Measurements from ENCODE around the gene DNAJC25.

The DNAJC25 gene

GRCh38 chr9:111645806-111646205 is 14.7 kb downstream of the DNAJC25 start:
- Histone ChIP-seq H3K4me2 (ENCODE audit: insufficient read depth, low read length) (no peak overlapping the region), H3K79me2 (ENCODE audit: insufficient read depth, low read length) (no peaks in the 10 kb centered on the region), H3K9ac (ENCODE audit: low read depth, low read length) (no peak overlapping the region), H3K27me3 (ENCODE audit: insufficient read depth, low read length, poor library complexity) (no peaks in the 10 kb centered on the region), H3K27ac (ENCODE audit: low read length) (no peak overlapping the region), H3K4me1 (ENCODE audit: insufficient read depth, low read length) (no peaks in the 10 kb centered on the region), H3K9me3 (ENCODE audit: insufficient read depth, low read length, severe bottlenecking) (no peaks in the 10 kb centered on the region), H3K4me3 (ENCODE audit: low read depth in 1 of 2, low read length in 2 of 2) (no peak overlapping the region), H2AFZ (ENCODE audit: low read depth, low read length) (no peak overlapping the region), H4K20me1 (ENCODE audit: insufficient read depth, low read length) (no peaks in the 10 kb centered on the region), H3K36me3 (ENCODE audit: insufficient read depth, low read length) (peaks cover 33% of the 10 kb centered on the region)
- DNase-seq: no peak
- ATAC-seq (ENCODE audit: insufficient read depth, low read depth): no peak
- no peak for TF ChIP-seq EZH2 (IDR thresholded peaks at IDR 0.05; ENCODE audit: borderline replicate concordance, low read depth, low read length, severe bottlenecking)
- TF ChIP-seq, protein P1, sequence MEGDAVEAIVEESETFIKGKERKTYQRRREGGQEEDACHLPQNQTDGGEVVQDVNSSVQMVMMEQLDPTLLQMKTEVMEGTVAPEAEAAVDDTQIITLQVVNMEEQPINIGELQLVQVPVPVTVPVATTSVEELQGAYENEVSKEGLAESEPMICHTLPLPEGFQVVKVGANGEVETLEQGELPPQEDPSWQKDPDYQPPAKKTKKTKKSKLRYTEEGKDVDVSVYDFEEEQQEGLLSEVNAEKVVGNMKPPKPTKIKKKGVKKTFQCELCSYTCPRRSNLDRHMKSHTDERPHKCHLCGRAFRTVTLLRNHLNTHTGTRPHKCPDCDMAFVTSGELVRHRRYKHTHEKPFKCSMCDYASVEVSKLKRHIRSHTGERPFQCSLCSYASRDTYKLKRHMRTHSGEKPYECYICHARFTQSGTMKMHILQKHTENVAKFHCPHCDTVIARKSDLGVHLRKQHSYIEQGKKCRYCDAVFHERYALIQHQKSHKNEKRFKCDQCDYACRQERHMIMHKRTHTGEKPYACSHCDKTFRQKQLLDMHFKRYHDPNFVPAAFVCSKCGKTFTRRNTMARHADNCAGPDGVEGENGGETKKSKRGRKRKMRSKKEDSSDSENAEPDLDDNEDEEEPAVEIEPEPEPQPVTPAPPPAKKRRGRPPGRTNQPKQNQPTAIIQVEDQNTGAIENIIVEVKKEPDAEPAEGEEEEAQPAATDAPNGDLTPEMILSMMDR (IDR thresholded peaks at IDR 0.05; ENCODE audit: borderline replicate concordance, extremely low read depth, low read length, poor library complexity, severe bottlenecking): no peak

DNA sequence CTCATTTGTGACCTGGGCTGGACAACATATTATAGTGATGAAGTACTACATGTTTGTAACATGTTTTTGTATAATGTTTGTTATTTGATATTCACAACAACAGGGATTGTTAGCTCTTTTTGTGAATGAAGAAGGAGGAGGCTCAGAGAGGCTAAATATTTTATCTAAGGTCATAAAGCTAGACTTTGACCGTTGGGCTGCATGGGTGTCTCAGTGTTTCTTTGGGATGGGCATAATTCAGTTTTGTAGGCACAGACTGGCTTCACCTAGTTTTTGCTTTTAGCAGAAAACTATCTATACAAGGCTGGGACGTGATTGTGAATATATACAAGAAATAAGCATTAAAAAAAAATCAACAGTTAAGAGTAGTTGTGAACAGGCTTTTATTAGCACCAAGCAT is 15.3 kb downstream of the DNAJC25 start:
- DNase-seq (no peak), ATAC-seq (ENCODE audit: insufficient read depth, low read depth) (no peak)
- no peaks in the 10 kb centered on the region for H3K27me3 ChIP-seq (ENCODE audit: insufficient read depth, low read length, poor library complexity)
- H3K27ac ChIP-seq (ENCODE audit: low read length): no peak overlapping the region
- no peak overlapping the region for H3K4me3 ChIP-seq (ENCODE audit: low read depth in 1 of 2, low read length in 2 of 2)
- H3K9ac ChIP-seq (ENCODE audit: low read depth, low read length): no peak overlapping the region
- peaks cover 33% of the 10 kb centered on the region for H3K36me3 ChIP-seq (ENCODE audit: insufficient read depth, low read length)
- H3K4me2 ChIP-seq (ENCODE audit: insufficient read depth, low read length): no peak overlapping the region
- no peaks in the 10 kb centered on the region for H3K79me2 ChIP-seq (ENCODE audit: insufficient read depth, low read length)
- TF ChIP-seq, protein P1 (IDR thresholded peaks at IDR 0.05; ENCODE audit: borderline replicate concordance, extremely low read depth, low read length, poor library complexity, severe bottlenecking): no peak
- no peak for TF ChIP-seq EZH2 (IDR thresholded peaks at IDR 0.05; ENCODE audit: borderline replicate concordance, low read depth, low read length, severe bottlenecking)
- no peaks in the 10 kb centered on the region for H3K4me1 ChIP-seq (ENCODE audit: insufficient read depth, low read length)
- H2AFZ ChIP-seq (ENCODE audit: low read depth, low read length): no peak overlapping the region
- H4K20me1 ChIP-seq (ENCODE audit: insufficient read depth, low read length): no peaks in the 10 kb centered on the region
- H3K9me3 ChIP-seq (ENCODE audit: insufficient read depth, low read length, severe bottlenecking): no peaks in the 10 kb centered on the region

- H3K27ac ChIP-seq (ENCODE audit: low read length): no peak overlapping the region
- H3K9me3 ChIP-seq (ENCODE audit: insufficient read depth, low read length, severe bottlenecking): no peaks in the 10 kb centered on the region
- ATAC-seq (ENCODE audit: insufficient read depth, low read depth): no peak
- no peaks in the 10 kb centered on the region for H4K20me1 ChIP-seq (ENCODE audit: insufficient read depth, low read length)
- H3K36me3 ChIP-seq (ENCODE audit: insufficient read depth, low read length): peaks cover 30% of the 10 kb centered on the region
- DNase-seq: no peak
- no peaks in the 10 kb centered on the region for H3K79me2 ChIP-seq (ENCODE audit: insufficient read depth, low read length)
- H3K4me2 ChIP-seq (ENCODE audit: insufficient read depth, low read length): no peak overlapping the region
- H2AFZ ChIP-seq (ENCODE audit: low read depth, low read length): no peak overlapping the region
- TF ChIP-seq, protein P1 (IDR thresholded peaks at IDR 0.05; ENCODE audit: borderline replicate concordance, extremely low read depth, low read length, poor library complexity, severe bottlenecking): no peak
- TF ChIP-seq EZH2 (IDR thresholded peaks at IDR 0.05; ENCODE audit: borderline replicate concordance, low read depth, low read length, severe bottlenecking): no peak
- H3K9ac ChIP-seq (ENCODE audit: low read depth, low read length): no peak overlapping the region
- H3K4me1 ChIP-seq (ENCODE audit: insufficient read depth, low read length): no peaks in the 10 kb centered on the region
- no peak overlapping the region for H3K4me3 ChIP-seq (ENCODE audit: low read depth in 1 of 2, low read length in 2 of 2)
- H3K27me3 ChIP-seq (ENCODE audit: insufficient read depth, low read length, poor library complexity): no peaks in the 10 kb centered on the region
Measured at GRCh38 chr9:111648066-111648465, 16.9 kb downstream of the DNAJC25 start.

DNA sequence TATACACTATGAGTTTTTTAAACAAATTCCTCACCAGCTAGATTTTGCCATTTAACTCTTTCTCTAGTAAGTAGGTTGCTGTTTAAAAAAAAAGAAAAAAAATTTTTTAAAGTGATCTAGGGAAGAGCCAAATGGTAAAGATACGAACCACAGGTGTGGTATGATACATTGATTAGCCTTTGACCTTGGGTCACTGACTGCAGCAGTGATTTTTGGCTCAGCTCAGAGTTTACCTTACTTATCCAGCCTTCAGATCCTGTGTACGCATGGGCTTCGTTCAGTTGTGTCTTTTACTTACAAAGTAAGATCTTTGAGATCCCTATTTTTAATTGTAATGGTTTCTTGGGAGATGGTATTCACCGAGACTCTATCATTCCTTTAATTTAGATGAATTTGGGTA is 17.9 kb downstream of the DNAJC25 start:
- ATAC-seq (ENCODE audit: insufficient read depth, low read depth) (no peak), DNase-seq (no peak)
- Histone ChIP-seq H3K36me3 (ENCODE audit: insufficient read depth, low read length) (peaks cover 32% of the 10 kb centered on the region), H3K79me2 (ENCODE audit: insufficient read depth, low read length) (no peaks in the 10 kb centered on the region), H3K4me1 (ENCODE audit: insufficient read depth, low read length) (no peaks in the 10 kb centered on the region), H2AFZ (ENCODE audit: low read depth, low read length) (no peak overlapping the region), H3K9ac (ENCODE audit: low read depth, low read length) (no peak overlapping the region), H3K27ac (ENCODE audit: low read length) (no peak overlapping the region), H3K9me3 (ENCODE audit: insufficient read depth, low read length, severe bottlenecking) (no peaks in the 10 kb centered on the region), H4K20me1 (ENCODE audit: insufficient read depth, low read length) (no peaks in the 10 kb centered on the region), H3K4me3 (ENCODE audit: low read depth in 1 of 2, low read length in 2 of 2) (no peak overlapping the region), H3K4me2 (ENCODE audit: insufficient read depth, low read length) (no peak overlapping the region), H3K27me3 (ENCODE audit: insufficient read depth, low read length, poor library complexity) (no peaks in the 10 kb centered on the region)
- TF ChIP-seq, protein P1 (IDR thresholded peaks at IDR 0.05; ENCODE audit: borderline replicate concordance, extremely low read depth, low read length, poor library complexity, severe bottlenecking): no peak
- TF ChIP-seq EZH2 (IDR thresholded peaks at IDR 0.05; ENCODE audit: borderline replicate concordance, low read depth, low read length, severe bottlenecking): no peak
